ENCODE data around the gene CA10.

CA10 gene

DNA sequence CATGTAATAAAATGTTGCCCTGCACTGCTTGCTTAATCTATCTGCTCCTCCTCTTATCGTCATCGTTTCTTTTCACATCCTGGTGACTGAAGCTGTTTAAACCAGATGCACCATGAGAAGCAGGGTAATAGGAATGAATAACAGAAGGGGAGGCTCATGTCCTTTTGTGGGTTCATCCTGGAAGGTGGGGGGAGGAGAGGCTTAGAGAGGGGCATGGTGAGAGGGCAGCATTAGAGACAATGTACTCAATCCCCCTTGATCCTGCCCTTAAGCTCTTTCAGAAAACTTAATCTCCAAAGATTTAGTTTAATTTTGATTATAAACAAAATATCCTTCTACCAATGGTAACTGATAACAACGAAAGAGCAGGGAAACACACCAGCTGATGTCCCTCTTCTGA is 248.5 kb downstream of the CA10 start:
- no peak overlapping the region for H3K4me3 ChIP-seq (ENCODE audit: low read length)
- no peak for DNase-seq (ENCODE audit: low read depth, low spot score)

- no peak for DNase-seq (ENCODE audit: low read depth, low spot score)
- H3K4me3 ChIP-seq (ENCODE audit: low read length): no peak overlapping the region
These were observed 249.5 kb downstream of the CA10 start for GRCh38 chr17:51908841-51909537.

GRCh38 chr17:51907041-51907440 is 251.5 kb downstream of the CA10 start:
- H3K4me3 ChIP-seq (ENCODE audit: low read length): no peak overlapping the region
- no peak for DNase-seq (ENCODE audit: low read depth, low spot score)

DNA sequence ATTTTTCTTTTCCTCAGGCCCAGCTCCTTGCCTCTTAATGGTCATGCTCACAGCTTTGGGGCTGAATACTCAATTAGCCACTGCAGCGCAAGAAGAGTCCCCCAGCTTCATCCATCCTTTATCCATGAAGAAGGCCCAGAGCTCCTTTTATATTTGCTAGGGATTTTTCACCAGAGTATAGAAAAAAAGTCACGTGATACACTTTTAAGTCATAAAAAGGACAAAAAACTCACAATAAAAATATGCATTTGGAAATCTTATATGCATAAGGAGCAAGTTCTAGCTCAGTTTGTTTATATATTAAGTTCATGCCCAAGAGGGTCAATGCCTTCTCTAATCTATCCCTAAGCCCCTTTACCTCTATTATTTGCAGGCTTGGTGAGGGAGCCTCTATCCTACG is 254.1 kb downstream of the CA10 start:
- no peak for DNase-seq (ENCODE audit: low read depth, low spot score)
- no peak overlapping the region for H3K4me3 ChIP-seq (ENCODE audit: low read length)

DNA sequence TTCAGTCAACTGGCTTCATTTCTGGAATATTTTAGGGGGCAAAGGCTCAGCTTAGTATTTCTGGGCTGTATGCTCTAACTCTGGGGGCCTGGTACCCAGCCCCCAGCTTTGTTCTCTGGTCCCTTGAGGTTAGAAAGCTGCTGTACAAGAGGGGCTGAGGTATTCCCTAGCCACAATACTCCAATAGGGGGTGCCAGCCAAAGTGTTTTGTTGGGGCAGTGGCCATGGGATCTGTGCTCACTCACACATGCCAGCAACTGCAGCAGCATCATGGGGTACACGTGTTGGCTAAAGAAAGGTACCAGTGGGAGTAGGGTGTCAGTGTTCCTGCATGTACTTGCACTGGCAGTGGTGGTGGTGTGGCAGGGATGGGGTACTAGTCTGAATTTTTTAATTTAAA is 257.3 kb downstream of the CA10 start:
- no peak overlapping the region for H3K4me3 ChIP-seq (ENCODE audit: low read length)
- no peak for DNase-seq (ENCODE audit: low read depth, low spot score)

GRCh38 chr17:51891936-51892335 is 266.6 kb downstream of the CA10 start:
- no peak for DNase-seq (ENCODE audit: low read depth, low spot score)
- H3K4me3 ChIP-seq (ENCODE audit: low read length): no peak overlapping the region

DNA sequence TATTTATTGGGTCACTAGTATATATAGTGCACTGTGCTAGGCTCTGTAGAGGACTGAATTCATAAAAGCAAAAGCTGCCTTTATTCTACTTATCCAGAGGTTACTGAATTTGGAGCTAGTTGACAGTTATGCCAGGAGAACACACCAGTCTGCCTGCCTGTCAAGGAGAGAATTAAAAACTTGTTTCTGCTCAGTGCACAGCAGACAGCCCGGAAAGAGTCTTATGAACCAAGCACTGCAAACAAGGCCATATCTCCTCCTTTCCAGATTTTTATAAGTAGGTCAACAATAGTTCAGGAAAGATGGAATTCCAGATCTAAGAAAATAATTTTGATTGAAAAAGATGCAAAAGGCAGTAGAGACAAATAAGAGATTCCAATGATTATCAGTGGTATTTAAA is 267.8 kb downstream of the CA10 start:
- no peak overlapping the region for H3K4me3 ChIP-seq (ENCODE audit: low read length)
- DNase-seq (ENCODE audit: low read depth, low spot score): no peak

DNA sequence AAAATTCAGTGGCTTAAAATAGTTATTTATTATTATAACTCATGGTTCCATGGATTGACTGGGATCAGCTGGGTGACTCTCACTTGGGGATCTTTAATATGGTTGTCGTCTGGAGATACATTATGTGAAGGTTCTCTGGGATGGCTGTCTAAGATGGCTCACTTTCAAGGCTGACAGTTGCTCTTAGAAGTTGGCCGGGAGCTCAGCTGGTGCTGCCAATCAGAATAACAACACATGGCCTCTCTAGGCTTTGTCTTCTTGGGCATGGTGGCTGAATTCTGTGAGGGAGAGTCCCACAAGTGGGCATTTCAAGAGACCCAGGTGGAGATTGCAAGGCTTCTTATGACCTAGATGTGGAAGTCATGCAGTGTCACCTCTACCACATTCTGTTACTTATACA is 269.7 kb downstream of the CA10 start:
- no peak for DNase-seq (ENCODE audit: low read depth, low spot score)
- H3K4me3 ChIP-seq (ENCODE audit: low read length): no peak overlapping the region

DNA sequence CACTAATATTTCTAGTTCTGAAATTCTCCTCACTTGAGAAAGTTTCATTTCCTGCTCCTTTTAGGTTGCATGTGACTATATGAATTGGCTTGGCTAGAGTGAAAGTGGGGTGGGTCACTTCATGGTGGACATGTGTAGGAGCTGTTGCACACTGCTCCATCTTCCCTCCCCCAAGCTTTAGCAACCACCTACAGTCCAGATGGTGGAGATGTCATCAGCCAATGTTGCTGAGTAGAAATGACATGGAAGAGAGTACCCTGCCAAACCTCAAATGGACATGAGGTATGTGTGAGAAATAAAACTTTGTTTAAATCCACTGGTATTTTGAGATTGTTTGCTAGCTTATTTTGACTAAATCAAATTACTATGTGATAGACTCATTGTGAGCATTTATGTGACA is 281.5 kb downstream of the CA10 start:
- H3K4me3 ChIP-seq (ENCODE audit: low read length): no peak overlapping the region
- no peak for DNase-seq (ENCODE audit: low read depth, low spot score)

- no peak overlapping the region for H3K4me3 ChIP-seq (ENCODE audit: low read length)
- DNase-seq (ENCODE audit: low read depth, low spot score): no peak
These were observed 285.2 kb downstream of the CA10 start for GRCh38 chr17:51873302-51873701.

DNA sequence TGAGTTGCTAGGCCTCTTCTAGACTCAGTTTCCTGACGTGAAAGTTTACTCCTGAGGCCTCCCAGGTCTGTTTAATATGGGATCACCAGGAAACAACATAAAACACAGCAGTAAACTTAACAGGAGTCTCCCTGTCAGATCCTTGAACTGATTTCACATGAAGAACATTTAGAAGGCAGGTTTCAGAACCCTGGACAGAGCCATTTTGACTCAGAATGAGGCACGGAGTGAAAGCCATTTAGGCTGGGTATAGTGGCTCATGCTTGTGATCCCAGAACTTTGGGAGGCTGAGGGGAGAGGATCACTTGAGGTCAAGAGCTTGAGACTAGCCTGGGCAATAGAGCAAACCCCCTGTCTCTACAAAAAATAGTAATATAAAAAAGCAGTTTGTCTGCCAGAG is 289.1 kb downstream of the CA10 start:
- no peak overlapping the region for H3K4me3 ChIP-seq (ENCODE audit: low read length)
- peak; percentile 45 for DNase-seq (ENCODE audit: low read depth, low spot score)

DNA sequence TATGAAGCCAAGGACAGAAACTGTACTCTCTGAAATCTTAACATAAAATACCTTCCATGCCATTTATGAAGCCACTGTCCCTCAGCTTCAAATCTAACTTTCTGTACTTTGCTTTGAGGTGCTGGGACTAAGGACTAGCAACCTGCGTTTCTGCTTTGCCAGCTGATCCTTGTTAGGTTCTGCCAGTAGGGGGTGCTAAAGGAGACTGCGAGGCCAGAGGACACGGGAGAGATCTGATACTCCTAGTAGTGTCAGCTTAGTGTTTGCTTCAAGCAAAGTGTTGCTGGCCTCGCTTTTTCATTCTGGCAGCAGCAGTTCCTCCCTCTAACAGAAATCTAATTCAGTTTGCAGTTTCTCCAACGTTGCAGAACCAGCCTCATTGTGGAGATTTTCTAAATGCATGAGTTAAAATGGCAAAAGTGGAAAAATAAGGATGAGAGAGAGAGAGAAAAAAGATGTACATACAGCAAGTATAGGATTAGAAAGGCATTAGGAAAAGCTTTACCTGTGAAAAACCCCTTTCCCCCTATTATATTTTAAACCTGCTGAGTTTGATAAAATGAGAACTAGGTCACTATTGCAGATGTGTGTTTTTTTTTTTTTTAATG is 297.5 kb downstream of the CA10 start:
- DNase-seq (ENCODE audit: low read depth, low spot score): peak; percentile 39
- no peak overlapping the region for H3K4me3 ChIP-seq (ENCODE audit: low read length)

- no peak overlapping the region for H3K4me3 ChIP-seq (ENCODE audit: low read length)
- DNase-seq (ENCODE audit: low read depth, low spot score): peak; percentile 7
These were observed 301.4 kb downstream of the CA10 start for GRCh38 chr17:51857052-51857597.

DNA sequence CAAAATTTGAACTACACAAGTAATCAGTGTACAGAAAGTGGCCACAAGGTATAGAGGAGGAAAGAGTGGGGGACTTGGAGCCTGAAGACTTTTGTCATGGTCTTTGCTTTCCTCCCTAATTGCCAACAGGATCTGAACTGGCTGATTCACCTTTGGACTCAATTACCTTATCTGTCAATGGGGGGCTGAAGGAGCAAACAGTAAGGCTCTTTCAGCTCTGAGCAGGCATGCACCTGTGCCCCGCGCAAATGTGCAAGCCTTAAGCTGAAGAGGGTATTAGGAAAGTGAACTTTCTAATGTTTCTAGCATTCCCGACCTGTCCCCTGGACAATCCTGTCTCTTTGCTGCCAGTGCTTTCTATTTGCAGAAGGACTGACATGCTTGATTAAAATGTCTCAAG is 302.7 kb downstream of the CA10 start:
- H3K4me3 ChIP-seq (ENCODE audit: low read length): no peak overlapping the region
- DNase-seq (ENCODE audit: low read depth, low spot score): no peak

GRCh38 chr17:51853857-51854256 is 304.7 kb downstream of the CA10 start:
- DNase-seq (ENCODE audit: low read depth, low spot score): no peak
- no peak overlapping the region for H3K4me3 ChIP-seq (ENCODE audit: low read length)

DNA sequence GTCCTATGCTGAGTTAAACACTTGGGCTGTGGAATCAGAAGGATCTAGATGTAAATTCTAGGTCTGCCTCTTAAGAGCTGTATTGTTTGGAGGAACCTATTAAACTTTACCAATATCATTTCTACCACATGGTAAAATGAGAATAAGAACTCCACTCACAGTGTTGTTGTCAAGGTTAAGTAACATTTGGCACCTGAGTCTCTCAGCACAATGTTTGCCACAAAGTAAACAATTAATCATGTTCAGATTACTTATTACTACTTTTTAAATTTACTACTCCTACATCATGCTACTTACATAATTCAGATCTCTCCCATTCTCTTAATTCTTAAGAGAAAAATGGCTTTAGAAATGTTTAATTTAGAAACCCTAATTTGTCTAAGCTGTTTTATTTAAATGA is 305.9 kb downstream of the CA10 start:
- H3K4me3 ChIP-seq (ENCODE audit: low read length): no peak overlapping the region
- no peak for DNase-seq (ENCODE audit: low read depth, low spot score)

- H3K4me3 ChIP-seq (ENCODE audit: low read length): no peak overlapping the region
- peak; percentile 19 for DNase-seq (ENCODE audit: low read depth, low spot score)
These were observed 308.3 kb downstream of the CA10 start for GRCh38 chr17:51850201-51850600.

DNA sequence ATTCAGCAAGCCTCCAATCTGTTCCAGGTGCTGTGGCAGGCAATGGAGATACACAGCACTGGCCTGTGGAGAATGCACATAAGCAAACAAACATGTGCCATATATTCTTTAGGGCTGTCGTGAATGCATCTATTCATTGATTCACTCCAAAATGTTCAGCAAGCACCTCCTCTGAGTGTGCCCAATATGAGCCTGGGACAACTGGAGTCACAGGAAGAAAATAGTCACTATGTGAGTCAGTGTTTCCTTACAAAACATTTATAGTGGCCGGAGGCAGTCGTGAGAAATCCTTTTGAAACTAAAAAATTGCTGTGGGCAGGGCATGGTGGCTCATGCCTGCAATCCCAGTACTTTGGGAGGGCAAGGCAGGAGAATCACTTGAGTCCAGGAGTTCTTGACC is 310.1 kb downstream of the CA10 start:
- no peak for DNase-seq (ENCODE audit: low read depth, low spot score)

DNA sequence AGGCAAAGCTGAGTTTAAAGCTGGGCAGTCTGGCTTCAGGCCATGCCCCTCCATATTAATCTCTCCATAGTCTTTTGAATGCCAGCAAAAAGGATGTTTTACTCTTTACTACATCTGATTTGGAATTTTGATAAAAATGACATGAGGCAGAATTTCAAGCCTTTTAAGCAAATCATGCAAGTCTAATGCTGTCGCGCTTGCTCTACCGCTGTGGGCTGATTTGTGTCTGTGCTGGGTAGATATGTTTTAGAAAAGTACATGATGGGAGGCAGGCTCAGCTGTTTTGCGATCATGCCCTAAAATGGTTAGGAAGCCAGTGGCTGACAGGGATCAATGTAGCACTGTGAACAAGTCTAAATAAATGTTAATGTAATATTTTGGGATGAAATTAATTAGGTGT is 311.9 kb downstream of the CA10 start:
- DNase-seq (ENCODE audit: low read depth, low spot score): no peak
- no peak overlapping the region for H3K4me3 ChIP-seq (ENCODE audit: low read length)

More for the DNA sequence above, 310.1 kb downstream of the CA10 start:
- H3K4me3 ChIP-seq (ENCODE audit: low read length): no peak overlapping the region

GRCh38 chr17:51845776-51846175 is 312.7 kb downstream of the CA10 start:
- DNase-seq (ENCODE audit: low read depth, low spot score): no peak
- H3K4me3 ChIP-seq (ENCODE audit: low read length): no peak overlapping the region

DNA sequence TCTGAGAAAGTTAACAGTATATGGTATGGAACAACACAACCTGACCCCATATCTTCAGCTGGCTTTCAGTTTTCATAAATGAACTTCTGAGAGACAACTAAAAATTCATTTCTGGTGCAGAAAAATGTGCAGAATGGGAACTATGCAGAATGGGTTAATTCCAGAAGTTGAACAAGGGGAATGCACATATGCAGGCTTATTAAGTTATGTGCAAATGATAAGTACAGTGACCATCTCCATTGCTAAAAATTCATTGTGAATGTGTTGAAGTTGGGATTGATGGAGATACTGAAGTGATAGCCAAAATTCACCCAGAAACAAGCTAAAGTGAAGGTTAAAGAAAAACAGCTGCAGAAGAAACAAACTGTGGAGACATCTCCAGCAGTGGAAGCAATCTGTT is 315.8 kb downstream of the CA10 start:
- H3K4me3 ChIP-seq (ENCODE audit: low read length): no peak overlapping the region
- DNase-seq (ENCODE audit: low read depth, low spot score): no peak

Measured in Jurkat, Clone E6-1 (cell line).